GM12864 (cell line): ENCODE measurements around the gene MCTP2.

ENCODE experiments used
- DNase-seq: peaks from one replicate; pipeline ENCODE4 v3.0.0-alpha.2; 2011; ENCODE audit warnings: low read depth
- H3K4me3 ChIP-seq: 2 replicates; pipeline ENCODE4 v1.5.1; 2011; ENCODE audit warnings: mild to moderate bottlenecking, low read depth, low read length, control low read depth
- CTCF ChIP-seq: IDR thresholded peaks from 2 replicates; pipeline ENCODE4 v1.5.1; 2011; ENCODE audit warnings: low read depth, mild to moderate bottlenecking, moderate library complexity, low read length, control low read depth, inconsistent platforms; ENCODE audit errors: missing control alignments

Gene MCTP2

GRCh38 chr15:94367726-94368535 is 136.6 kb downstream of the MCTP2 start:
- no peak overlapping the region for H3K4me3 ChIP-seq
- DNase-seq = no peak
- no peak for TF ChIP-seq CTCF

GRCh38 chr15:94370206-94370935 is 139.0 kb downstream of the MCTP2 start:
- TF ChIP-seq CTCF = no peak
- H3K4me3 ChIP-seq = no peak overlapping the region
- no peak for DNase-seq

GRCh38 chr15:94370936-94371285 is 139.6 kb downstream of the MCTP2 start:
- no peak for DNase-seq
- TF ChIP-seq CTCF = no peak
- H3K4me3 ChIP-seq = no peak overlapping the region

- no peak overlapping the region for H3K4me3 ChIP-seq
- DNase-seq = no peak
- TF ChIP-seq CTCF = no peak
Measured at GRCh38 chr15:94372821-94373220, 141.5 kb downstream of the MCTP2 start.

GRCh38 chr15:94375997-94376396 is 144.6 kb downstream of the MCTP2 start:
- no peak for DNase-seq
- TF ChIP-seq CTCF = peak; percentile 6
- H3K4me3 ChIP-seq = no peak overlapping the region

- DNase-seq = no peak
- no peak for TF ChIP-seq CTCF
- no peak overlapping the region for H3K4me3 ChIP-seq
Measured at GRCh38 chr15:94379986-94380385, 148.6 kb downstream of the MCTP2 start.

GRCh38 chr15:94380798-94381197 is 149.4 kb downstream of the MCTP2 start:
- no peak overlapping the region for H3K4me3 ChIP-seq
- TF ChIP-seq CTCF = no peak
- no peak for DNase-seq
